BLaER1 treated with 17β-estradiol and CSF1 and Interleukin-3, amounts not matched to agents 10 nM and 100 nM (cell line): Measurements from ENCODE around the gene MYRFL.
"Not testable (repeated sequence)": the region's sequence is repeated elsewhere in the genome, so short reads cannot be mapped to it uniquely, and the experiment has no call there.

Experiments used
- H3K27ac ChIP-seq, 11 experiments: shearing (Covaris generic); formaldehyde crosslinking; 2 replicates each; pipeline ENCODE4 v1.8.1; 2022
- H3K27me3 ChIP-seq, 11 experiments: shearing (Covaris generic); formaldehyde crosslinking; 2 replicates each; pipeline ENCODE4 v1.8.1; 2022
- H3K36me3 ChIP-seq, 11 experiments: shearing (Covaris generic); formaldehyde crosslinking; 2 replicates each; pipeline ENCODE4 v1.8.1; 2022
- H3K4me1 ChIP-seq, 10 experiments: shearing (Covaris generic); formaldehyde crosslinking; 2 replicates each; pipeline ENCODE4 v1.8.1; 2022
- H3K4me2 ChIP-seq, 11 experiments: shearing (Covaris generic); formaldehyde crosslinking; 2 replicates each; pipeline ENCODE4 v1.8.1; 2022
- H3K4me3 ChIP-seq, 10 experiments: shearing (Covaris generic); formaldehyde crosslinking; 2 replicates each; pipeline ENCODE4 v1.8.1; 2022
- H3K9ac ChIP-seq, 11 experiments: shearing (Covaris generic); formaldehyde crosslinking; 2 replicates each; pipeline ENCODE4 v1.8.1; 2022
- H3K9me3 ChIP-seq, 11 experiments: shearing (Covaris generic); formaldehyde crosslinking; replicated peaks in 1 of 11; 2 replicates each; pipeline ENCODE4 v1.8.1; 2022
- H4K20me1 ChIP-seq, 11 experiments: shearing (Covaris generic); formaldehyde crosslinking; 2 replicates each; pipeline ENCODE4 v1.8.1; 2022
- Cebpa-rat ChIP-seq, 11 experiments: shearing (Covaris generic); IDR thresholded peaks; 2 replicates each; pipeline ENCODE4 v1.8.1; 2022

MYRFL gene

GRCh38 chr12:69993433-69993832 lies 168.4 kb downstream of the MYRFL start:
- H3K27ac ChIP-seq: no peak overlapping the region
- no peak for TF ChIP-seq Cebpa-rat (IDR thresholded peaks at IDR 0.05)
- no peak overlapping the region for H3K4me2 ChIP-seq
- peaks cover 0 to 6% (median 4%) of the 10 kb centered on the region in 11 experiments; a peak in 4 of 22 replicates for H3K9me3 ChIP-seq
- H4K20me1 ChIP-seq: no peaks in the 10 kb centered on the region
- H3K9ac ChIP-seq: no peak overlapping the region
- no peaks in the 10 kb centered on the region for H3K36me3 ChIP-seq
- no peak overlapping the region for H3K4me3 ChIP-seq
- H3K27me3 ChIP-seq: no peaks in the 10 kb centered on the region
- no peaks in the 10 kb centered on the region for H3K4me1 ChIP-seq

- H3K4me1 ChIP-seq, H4K20me1 ChIP-seq, H3K4me2 ChIP-seq, H3K9me3 ChIP-seq, H3K27ac ChIP-seq, H3K9ac ChIP-seq, H3K36me3 ChIP-seq, H3K4me3 ChIP-seq, H3K27me3 ChIP-seq: not testable (repeated sequence)
These were observed 169.1 kb downstream of the MYRFL start for GRCh38 chr12:69994086-69994485.

GRCh38 chr12:69994724-69995173 lies 169.7 kb downstream of the MYRFL start:
- Histone ChIP-seq H3K4me3 (no peak overlapping the region), H3K9ac (no peak overlapping the region), H3K27ac (no peak overlapping the region), H3K4me2 (no peak overlapping the region), H4K20me1 (no peaks in the 10 kb centered on the region), H3K36me3 (no peaks in the 10 kb centered on the region), H3K9me3 (peaks cover 0 to 6% (median 4%) of the 10 kb centered on the region in 11 experiments; a peak in 4 of 22 replicates), H3K4me1 (no peaks in the 10 kb centered on the region; a peak in 1 of 20 replicates), H3K27me3 (no peaks in the 10 kb centered on the region)
- no peak for TF ChIP-seq Cebpa-rat (IDR thresholded peaks at IDR 0.05)

- Histone ChIP-seq H3K9me3 (peaks cover 0 to 6% (median 4%) of the 10 kb centered on the region in 11 experiments; a peak in 4 of 22 replicates), H3K4me3 (no peak overlapping the region), H3K27me3 (no peaks in the 10 kb centered on the region), H3K36me3 (no peaks in the 10 kb centered on the region), H4K20me1 (no peaks in the 10 kb centered on the region), H3K4me1 (no peaks in the 10 kb centered on the region; a peak in 1 of 20 replicates), H3K27ac (no peak overlapping the region), H3K4me2 (no peak overlapping the region), H3K9ac (no peak overlapping the region)
- no peak for TF ChIP-seq Cebpa-rat (IDR thresholded peaks at IDR 0.05)
These were observed 171.2 kb downstream of the MYRFL start for GRCh38 chr12:69996241-69996640.

- peaks cover 0 to 6% (median 4%) of the 10 kb centered on the region in 11 experiments; a peak in 4 of 22 replicates for H3K9me3 ChIP-seq
- H3K4me2 ChIP-seq: no peak overlapping the region
- H3K36me3 ChIP-seq: no peaks in the 10 kb centered on the region
- no peaks in the 10 kb centered on the region for H3K27me3 ChIP-seq
- no peak overlapping the region for H3K9ac ChIP-seq
- H3K4me1 ChIP-seq: no peaks in the 10 kb centered on the region; a peak in 1 of 20 replicates
- no peaks in the 10 kb centered on the region for H4K20me1 ChIP-seq
- no peak for TF ChIP-seq Cebpa-rat (IDR thresholded peaks at IDR 0.05)
- H3K27ac ChIP-seq: no peak overlapping the region
- H3K4me3 ChIP-seq: no peak overlapping the region
These were observed 171.7 kb downstream of the MYRFL start for GRCh38 chr12:69996722-69997121.

- no peaks in the 10 kb centered on the region for H3K27me3 ChIP-seq
- TF ChIP-seq Cebpa-rat (IDR thresholded peaks at IDR 0.05): no peak
- no peak overlapping the region for H3K4me3 ChIP-seq
- H3K9me3 ChIP-seq: peaks cover 0 to 6% (median 4%) of the 10 kb centered on the region in 11 experiments; a peak in 4 of 22 replicates
- H3K4me1 ChIP-seq: no peaks in the 10 kb centered on the region; a peak in 1 of 20 replicates
- H4K20me1 ChIP-seq: no peaks in the 10 kb centered on the region
- no peak overlapping the region for H3K9ac ChIP-seq
- H3K36me3 ChIP-seq: no peaks in the 10 kb centered on the region
- H3K27ac ChIP-seq: no peak overlapping the region
- H3K4me2 ChIP-seq: no peak overlapping the region
These were observed 173.0 kb downstream of the MYRFL start for GRCh38 chr12:69998011-69998410.

- H3K36me3 ChIP-seq: no peaks in the 10 kb centered on the region
- no peaks in the 10 kb centered on the region for H4K20me1 ChIP-seq
- H3K27me3 ChIP-seq: no peaks in the 10 kb centered on the region
- H3K9me3 ChIP-seq: no peaks in the 10 kb centered on the region
- no peak overlapping the region for H3K4me3 ChIP-seq
- H3K27ac ChIP-seq: no peak overlapping the region
- no peak for TF ChIP-seq Cebpa-rat (IDR thresholded peaks at IDR 0.05)
- H3K4me1 ChIP-seq: no peaks in the 10 kb centered on the region; a peak in 1 of 20 replicates
- H3K4me2 ChIP-seq: no peak overlapping the region
- no peak overlapping the region for H3K9ac ChIP-seq
These were observed 173.9 kb downstream of the MYRFL start for GRCh38 chr12:69998922-69999321.

- Histone ChIP-seq H3K36me3 (no peaks in the 10 kb centered on the region), H3K4me3 (no peak overlapping the region), H3K9ac (no peak overlapping the region), H3K27ac (no peak overlapping the region), H3K9me3 (no peaks in the 10 kb centered on the region), H3K27me3 (no peaks in the 10 kb centered on the region), H3K4me1 (no peaks in the 10 kb centered on the region; a peak in 1 of 20 replicates), H4K20me1 (no peaks in the 10 kb centered on the region), H3K4me2 (no peak overlapping the region)
- TF ChIP-seq Cebpa-rat (IDR thresholded peaks at IDR 0.05): no peak
These were observed 174.5 kb downstream of the MYRFL start for GRCh38 chr12:69999561-69999960.

- no peaks in the 10 kb centered on the region for H3K27me3 ChIP-seq
These were observed 177.3 kb downstream of the MYRFL start for GRCh38 chr12:70002097-70002911.

GRCh38 chr12:70002912-70003255 lies 177.9 kb downstream of the MYRFL start:
- Histone ChIP-seq H3K4me1 (no peaks in the 10 kb centered on the region; a peak in 1 of 20 replicates), H3K27me3 (no peaks in the 10 kb centered on the region), H3K4me2 (no peak overlapping the region), H4K20me1 (no peaks in the 10 kb centered on the region), H3K9ac (no peak overlapping the region), H3K4me3 (no peak overlapping the region), H3K9me3 (peaks cover 3 to 20% (median 17%) of the 10 kb centered on the region in 11 experiments; a peak in 20 of 22 replicates), H3K36me3 (no peaks in the 10 kb centered on the region), H3K27ac (no peak overlapping the region)
- TF ChIP-seq Cebpa-rat (IDR thresholded peaks at IDR 0.05): no peak

More at GRCh38 chr12:70002097-70002911, 177.3 kb downstream of the MYRFL start:
- Histone ChIP-seq H3K36me3 (no peaks in the 10 kb centered on the region), H3K9ac (no peak overlapping the region), H3K4me1 (no peaks in the 10 kb centered on the region; a peak in 1 of 20 replicates), H3K4me2 (no peak overlapping the region), H3K4me3 (no peak overlapping the region), H3K27ac (no peak overlapping the region), H3K9me3 (peaks cover 0 to 14% (median 12%) of the 10 kb centered on the region in 11 experiments; a peak in 18 of 22 replicates), H4K20me1 (no peaks in the 10 kb centered on the region)
- no peak for TF ChIP-seq Cebpa-rat (IDR thresholded peaks at IDR 0.05)
